Tibial artery (tissue), 4 donors: Measurements from ENCODE around the gene BRD7.

ENCODE experiments used
- DNase-seq, 2 donors: peaks; one replicate each; pipeline ENCODE4 v3.0.0-alpha.2; 2019
- H3K27ac ChIP-seq, 2 donors: fragments of 200-600 bp; sonication (generic) in 1 of 2; 1 replicate in 1 of 2; 2 replicates in 1 of 2; pipeline ENCODE4 v1.5.1; 2018 to 2019; ENCODE audit warnings: mild to moderate bottlenecking in 1 of 2
- H3K27me3 ChIP-seq, 2 donors: fragments of 200-600 bp; sonication (generic) in 1 of 2; one replicate each; pipeline versions ENCODE4 v1.5.1 to v1.6.0; 2016 to 2019
- H3K36me3 ChIP-seq, 3 donors: fragments of 200-600 bp; sonication (generic) in 2 of 3; one replicate each; pipeline ENCODE4 v1.5.1; 2016 to 2019; ENCODE audit warnings: mild to moderate bottlenecking in 2 of 3
- H3K4me1 ChIP-seq, 4 donors: fragments of 200-600 bp; sonication (generic) in 2 of 4; 1 replicate in 3 of 4; 2 replicates in 1 of 4; pipeline ENCODE4 v1.5.1; 2016 to 2019
- H3K4me3 ChIP-seq, 2 donors: fragments of 200-600 bp; sonication (generic) in 1 of 2; 1 replicate in 1 of 2; 2 replicates in 1 of 2; pipeline ENCODE4 v1.5.1; 2018 to 2019; ENCODE audit warnings: mild to moderate bottlenecking in 2 of 2
- H3K9me3 ChIP-seq, 3 donors: fragments of 200-600 bp; sonication (generic) in 1 of 3; one replicate each; pipeline ENCODE4 v1.5.1; 2016 to 2019
- CTCF ChIP-seq, 2 experiments: fragments of 200-600 bp in 1 of 2; fragments of 450-650 bp in 1 of 2; IDR thresholded peaks; one replicate each; pipeline ENCODE4 v1.5.1; 2017 to 2019; ENCODE audit warnings: antibody characterized with exemption in 2 of 2, mild to moderate bottlenecking in 1 of 2, moderate library complexity in 1 of 2
- intact Hi-C: fragments of 100-400 bp; cut with DNase I; formaldehyde crosslinking; loops from one replicate; pipeline ENCODE4 v1.15.0; 2023; ENCODE audit warnings: low total_unique reads

BRD7 gene

GRCh38 chr16:50273382-50273690, 95.5 kb downstream of the BRD7 start:
- H3K36me3 ChIP-seq, result no peaks in the 10 kb centered on the region
- H3K27me3 ChIP-seq, result no peaks in the 10 kb centered on the region
- H3K4me1 ChIP-seq, result no peaks in the 10 kb centered on the region
- no peaks in the 10 kb centered on the region for H3K9me3 ChIP-seq
- no peak overlapping the region for H3K27ac ChIP-seq
- H3K4me3 ChIP-seq, result no peak overlapping the region
- intact Hi-C loops, result no loop called here
- TF ChIP-seq CTCF (IDR thresholded peaks at IDR 0.05), result no peak
- peak in 1 of 2 donors; percentile 42 for DNase-seq

DNA sequence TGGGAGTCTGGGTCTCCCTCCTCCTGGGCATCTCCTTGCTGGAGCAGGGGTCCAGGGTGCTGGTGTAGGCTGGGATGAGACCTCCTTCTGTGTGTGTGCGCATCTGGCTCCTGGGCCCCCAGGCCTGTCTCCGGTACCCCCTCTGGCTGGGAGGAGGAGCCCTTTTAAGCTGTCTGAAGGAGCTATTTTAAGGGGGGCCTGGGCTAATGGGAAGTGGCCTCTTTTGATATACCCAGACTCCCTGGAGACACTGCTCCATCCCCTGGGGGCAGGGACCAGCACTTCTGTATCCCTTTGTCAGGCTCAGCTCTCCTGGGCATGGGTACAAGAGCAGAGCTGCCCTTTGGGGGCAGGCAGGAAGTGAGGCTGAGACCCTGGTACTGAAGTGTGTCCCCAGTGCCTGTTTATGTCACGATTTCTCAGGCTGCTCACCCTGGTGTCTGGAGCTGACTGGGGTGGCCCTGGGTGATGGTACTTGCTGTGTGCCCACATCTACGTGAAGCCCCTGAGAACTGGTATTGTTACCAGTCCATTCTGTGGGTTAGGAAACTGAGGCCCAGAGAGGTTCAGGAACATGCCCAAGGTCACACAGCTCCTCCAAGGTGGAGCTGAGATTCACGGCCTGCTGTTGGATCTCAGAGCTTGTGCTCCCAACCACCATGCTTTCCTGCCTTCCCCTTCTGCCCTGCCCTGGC, 96.0 kb downstream of the BRD7 start:
- peak in 1 of 2 donors; percentile 47 for DNase-seq
- no peak overlapping the region for H3K27ac ChIP-seq
- intact Hi-C loops, result no loop called here

GRCh38 chr16:50272111-50272571, 96.6 kb downstream of the BRD7 start:
- peaks cover 0 to 4% (median under 1%) of the 10 kb centered on the region in 4 donors for H3K4me1 ChIP-seq
- H3K4me3 ChIP-seq, result no peak overlapping the region
- H3K36me3 ChIP-seq, result no peaks in the 10 kb centered on the region
- no peak for TF ChIP-seq CTCF (IDR thresholded peaks at IDR 0.05)
- intact Hi-C loops, result no loop called here
- no peaks in the 10 kb centered on the region for H3K9me3 ChIP-seq
- no peak for DNase-seq
- H3K27ac ChIP-seq, result no peak overlapping the region
- no peaks in the 10 kb centered on the region for H3K27me3 ChIP-seq

More for the DNA sequence above, 96.0 kb downstream of the BRD7 start:
- Histone ChIP-seq H3K27me3 (no peaks in the 10 kb centered on the region), H3K4me1 (no peaks in the 10 kb centered on the region), H3K9me3 (no peaks in the 10 kb centered on the region), H3K36me3 (no peaks in the 10 kb centered on the region), H3K4me3 (no peak overlapping the region)
- no peak for TF ChIP-seq CTCF (IDR thresholded peaks at IDR 0.05)

DNA sequence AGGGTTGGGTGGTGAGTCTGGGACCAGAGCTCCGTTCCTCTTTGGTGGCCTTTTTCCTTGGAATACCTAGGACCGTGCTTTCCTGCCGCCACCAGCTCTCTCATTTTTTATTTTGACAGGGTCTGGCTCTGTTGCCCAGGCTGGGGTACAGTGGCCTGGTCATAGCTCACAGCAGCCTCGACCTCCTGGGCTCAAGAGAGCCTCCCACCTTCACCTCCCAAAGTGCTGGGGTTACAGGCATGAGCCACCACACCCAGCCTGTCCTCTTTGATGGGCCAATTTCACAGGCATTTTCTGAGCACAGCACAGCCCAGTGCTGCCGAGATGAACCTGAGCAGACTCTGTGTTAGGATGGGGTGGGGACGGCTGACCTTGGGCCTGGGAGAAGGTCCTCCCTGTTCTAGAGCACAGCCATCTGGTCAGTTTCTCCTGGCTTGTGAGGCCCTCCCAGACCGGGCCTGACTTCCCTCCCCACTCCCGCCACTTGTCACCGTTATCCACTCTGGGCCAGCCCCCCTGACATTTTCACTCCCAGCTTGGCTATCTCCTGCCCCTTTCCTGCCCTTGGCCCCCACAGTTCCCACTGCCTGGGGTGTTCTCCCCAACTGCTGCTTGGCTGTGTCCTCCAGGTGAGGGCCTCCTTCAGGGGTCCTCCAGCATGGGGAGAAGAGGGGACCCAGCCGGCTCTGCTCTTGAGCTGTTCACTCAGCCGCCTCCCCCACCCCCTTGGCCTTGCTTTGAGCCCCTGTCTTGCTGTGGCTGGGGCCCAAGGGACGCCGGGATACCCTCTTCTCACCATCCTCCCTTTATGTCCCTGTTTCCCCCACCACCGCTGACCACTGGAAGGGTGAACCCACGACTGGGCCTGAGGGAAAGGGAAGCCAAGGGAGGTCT, 97.4 kb downstream of the BRD7 start:
- Histone ChIP-seq H3K9me3 (no peaks in the 10 kb centered on the region), H3K27me3 (no peaks in the 10 kb centered on the region), H3K4me3 (no peak overlapping the region), H3K4me1 (peaks cover 0 to 12% (median 6%) of the 10 kb centered on the region in 4 donors), H3K27ac (no peak overlapping the region), H3K36me3 (no peaks in the 10 kb centered on the region)
- DNase-seq, result peak in 1 of 2 donors; percentile 57
- intact Hi-C loops, result no loop called here
- TF ChIP-seq CTCF (IDR thresholded peaks at IDR 0.05), result no peak

DNA sequence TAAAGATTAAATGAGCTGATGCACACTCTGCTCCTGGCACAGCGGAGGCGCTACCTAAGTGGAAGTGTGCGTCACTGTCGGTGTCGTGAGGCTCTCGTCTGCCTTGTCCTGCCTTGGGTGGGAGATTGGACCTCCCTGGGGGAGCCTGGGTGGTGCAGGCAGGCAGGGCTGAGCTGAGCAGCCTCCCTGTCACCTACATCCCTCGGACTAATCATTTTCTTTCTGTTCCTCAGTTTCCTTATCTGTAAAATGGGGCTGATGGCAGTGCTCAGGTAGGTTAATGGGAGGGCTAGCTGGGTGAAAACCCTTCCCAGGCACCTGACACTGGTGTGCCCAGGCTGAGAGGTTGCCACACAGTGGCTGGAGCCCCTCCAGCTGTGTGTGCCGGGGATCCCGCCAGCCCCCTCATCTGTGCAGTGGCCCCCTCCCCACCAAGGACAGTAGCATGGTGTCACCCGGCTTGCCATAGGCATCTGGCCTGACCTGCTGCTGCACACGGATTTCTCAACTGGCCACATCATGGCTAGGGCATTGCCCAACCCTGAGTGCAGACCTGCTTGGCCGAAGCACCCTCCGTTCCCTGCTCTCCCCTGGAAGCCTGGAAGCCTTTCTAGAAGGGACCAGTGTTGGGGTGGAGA, 98.2 kb downstream of the BRD7 start:
- Histone ChIP-seq H3K4me1 (peaks cover 0 to 19% (median 13%) of the 10 kb centered on the region in 4 donors), H3K27me3 (no peaks in the 10 kb centered on the region), H3K9me3 (no peaks in the 10 kb centered on the region), H3K27ac (no peak overlapping the region), H3K36me3 (no peaks in the 10 kb centered on the region), H3K4me3 (no peak overlapping the region)
- intact Hi-C loops, result no loop called here
- peak in 1 of 2 donors; percentile 54 for DNase-seq
- TF ChIP-seq CTCF (IDR thresholded peaks at IDR 0.05), result no peak
